Measurements from ENCODE around the gene MAG. TPM values are rescaled to one million over a fixed set of nuclear protein-coding genes. Genes with fewer than 3 reads are reported as not detected.

Gene MAG
- total and polyA plus RNA-seq, 2 of the 13 experiments (the other 11 are each of a cell fraction or from before 2014, with no cell fraction given), result 0.20 to 1.3 TPM

GRCh38 chr19:35269438-35270117, 22.4 kb upstream of the MAG start (continued):
- no peak for TF ChIP-seq HNF1A (IDR thresholded peaks at IDR 0.05; ENCODE audit: low read depth)
- TF ChIP-seq HNF1A (CRISPR knock-in tag; IDR thresholded peaks at IDR 0.05; ENCODE audit: borderline replicate concordance), result 0 out of 2 replicates have a peak, but pooled peaks have one; percentile 33
- TF ChIP-seq ZNF556 (CRISPR knock-in tag; IDR thresholded peaks at IDR 0.05; ENCODE audit: borderline replicate concordance), result peak; percentile 85; the same call in 1 of the 2 replicates
- TF ChIP-seq NKX3-1 (CRISPR knock-in tag; IDR thresholded peaks at IDR 0.05), result 0 out of 2 replicates have a peak, but pooled peaks have one; percentile 27
- no peak for TF ChIP-seq PREB (CRISPR knock-in tag; IDR thresholded peaks at IDR 0.05)
- no peak for TF ChIP-seq TCF12 (IDR thresholded peaks at IDR 0.05)
- 0 out of 2 replicates have a peak, but pooled peaks have one; percentile 54 for TF ChIP-seq TCF12 (CRISPR knock-in tag; IDR thresholded peaks at IDR 0.05)
- no peak for TF ChIP-seq NR2F6 (IDR thresholded peaks at IDR 0.05)
- peak; percentile 47 for TF ChIP-seq NR2F6 (CRISPR knock-in tag; IDR thresholded peaks at IDR 0.05)
- TF ChIP-seq ZBTB37 (CRISPR knock-in tag; IDR thresholded peaks at IDR 0.05), result no peak
- TF ChIP-seq CREM (IDR thresholded peaks at IDR 0.05), result no peak
- TF ChIP-seq CREM (CRISPR knock-in tag; IDR thresholded peaks at IDR 0.05), result no peak
- no peak for TF ChIP-seq ZNF652 (CRISPR knock-in tag; IDR thresholded peaks at IDR 0.05; ENCODE audit: borderline replicate concordance, low read depth)
- no peak for TF ChIP-seq ZSCAN9 (CRISPR knock-in tag; IDR thresholded peaks at IDR 0.05; ENCODE audit: borderline replicate concordance)
- no peak for TF ChIP-seq ZNF580 (CRISPR knock-in tag; IDR thresholded peaks at IDR 0.05; ENCODE audit: borderline replicate concordance, low read depth)
- 0 out of 2 replicates have a peak, but pooled peaks have one; percentile 30 for TF ChIP-seq TOPORS (CRISPR knock-in tag; IDR thresholded peaks at IDR 0.05)
- peak; percentile 19; the same call in 1 of the 2 replicates for TF ChIP-seq NFYB (CRISPR knock-in tag; IDR thresholded peaks at IDR 0.05)
- TF ChIP-seq SP4 (CRISPR knock-in tag; IDR thresholded peaks at IDR 0.05), result no peak
- peak; percentile 45; the same call in 1 of the 2 replicates for TF ChIP-seq SALL1 (CRISPR knock-in tag; IDR thresholded peaks at IDR 0.05)
- TF ChIP-seq NCOA2 (CRISPR knock-in tag; IDR thresholded peaks at IDR 0.05), result peak; percentile 30; the same call in 1 of the 2 replicates
- peak; percentile 74 for TF ChIP-seq HDAC1 (CRISPR knock-in tag; IDR thresholded peaks at IDR 0.05)
- peak; percentile 70; the same call in 1 of the 2 replicates for TF ChIP-seq ZNF329 (CRISPR knock-in tag; IDR thresholded peaks at IDR 0.05; ENCODE audit: low read depth)
- 0 out of 2 replicates have a peak, but pooled peaks have one; percentile 43 for TF ChIP-seq ZBTB2 (CRISPR knock-in tag; IDR thresholded peaks at IDR 0.05; ENCODE audit: low read depth)
- 0 out of 2 replicates have a peak, but pooled peaks have one; percentile 66 for TF ChIP-seq SRY (CRISPR knock-in tag; IDR thresholded peaks at IDR 0.05)
